HUES48 (cell line): ENCODE results near the gene TUT1.

Experiments used
- H3K27ac ChIP-seq: one replicate; pipeline ENCODE4 v1.7.0; 2013; ENCODE audit warnings: low read depth, low read length, inconsistent platforms
- H3K27me3 ChIP-seq: 2 replicates; pipeline ENCODE4 v1.6.1; 2013; ENCODE audit warnings: mild to moderate bottlenecking, low read length; ENCODE audit not compliant: control insufficient read depth, insufficient read depth
- H3K36me3 ChIP-seq: 2 replicates; pipeline ENCODE4 v1.6.1; 2013; ENCODE audit warnings: low read length; ENCODE audit not compliant: control insufficient read depth, insufficient read depth
- H3K4me1 ChIP-seq: 2 replicates; pipeline ENCODE4 v1.6.1; 2013; ENCODE audit warnings: mild to moderate bottlenecking, low read length; ENCODE audit not compliant: control insufficient read depth, insufficient read depth
- H3K4me3 ChIP-seq: 2 replicates; pipeline ENCODE4 v1.5.1; 2013; ENCODE audit warnings: mild to moderate bottlenecking, low read depth, low read length
- H3K9ac ChIP-seq: 2 replicates; pipeline ENCODE4 v1.6.1; 2013; ENCODE audit warnings: mild to moderate bottlenecking, low read depth, low read length, moderate library complexity
- H3K9me3 ChIP-seq: 2 replicates; pipeline ENCODE4 v1.6.1; 2013; ENCODE audit warnings: low read length; ENCODE audit not compliant: control insufficient read depth, insufficient read depth

TUT1 gene

GRCh38 chr11:62613291-62613778 is 22.0 kb upstream of the TUT1 start:
- Histone ChIP-seq H3K4me3 (peak overlapping the region; percentile 72; the same call in 1 of the 2 replicates), H3K9ac (no peak overlapping the region), H3K36me3 (peaks cover 5% of the 10 kb centered on the region; the same call in 1 of the 2 replicates), H3K27ac (peak overlapping the region; percentile 27), H3K27me3 (no peaks in the 10 kb centered on the region; the same call in 1 of the 2 replicates), H3K9me3 (no peaks in the 10 kb centered on the region), H3K4me1 (peaks cover 6% of the 10 kb centered on the region; the same call in 1 of the 2 replicates)

- H3K36me3 ChIP-seq, result peaks cover 5% of the 10 kb centered on the region; the same call in 1 of the 2 replicates
- peak within 1 kb of the TSS; percentile 27 for H3K27ac ChIP-seq
- no peak within 1 kb of the TSS for H3K9ac ChIP-seq
- H3K4me1 ChIP-seq, result peaks cover 6% of the 10 kb centered on the region; the same call in 1 of the 2 replicates
- H3K9me3 ChIP-seq, result no peaks in the 10 kb centered on the region
- no peaks in the 10 kb centered on the region; the same call in 1 of the 2 replicates for H3K27me3 ChIP-seq
- H3K4me3 ChIP-seq, result peak within 1 kb of the TSS; percentile 72
Measured at GRCh38 chr11:62612366-62613290, 21.3 kb upstream of the TUT1 start, which contains the start of the genes EML3 and ROM1. Gene EML3, minus strand, starts transcription at chr11:62612775. Its CDS starts 318 bp downstream, at chr11:62612457. Gene ROM1, plus strand, starts transcription at chr11:62613257. Its CDS starts 25 bp downstream, at chr11:62613282.

GRCh38 chr11:62611705-62612365 is 20.5 kb upstream of the TUT1 start:
- Histone ChIP-seq H3K4me1 (peaks cover 10% of the 10 kb centered on the region; the same call in 1 of the 2 replicates), H3K4me3 (peak overlapping the region; percentile 72), H3K9ac (no peak overlapping the region), H3K36me3 (no peaks in the 10 kb centered on the region), H3K27ac (peak overlapping the region; percentile 27), H3K27me3 (no peaks in the 10 kb centered on the region; the same call in 1 of the 2 replicates), H3K9me3 (no peaks in the 10 kb centered on the region)

- Histone ChIP-seq H3K9ac (no peak overlapping the region), H3K4me3 (peak overlapping the region; percentile 72), H3K4me1 (peaks cover 10% of the 10 kb centered on the region; the same call in 1 of the 2 replicates), H3K36me3 (no peaks in the 10 kb centered on the region), H3K9me3 (no peaks in the 10 kb centered on the region), H3K27me3 (no peaks in the 10 kb centered on the region; the same call in 1 of the 2 replicates), H3K27ac (no peak overlapping the region)
Measured at GRCh38 chr11:62610814-62611704, 19.7 kb upstream of the TUT1 start.

- Histone ChIP-seq H3K4me3 (no peak overlapping the region), H3K36me3 (no peaks in the 10 kb centered on the region), H3K4me1 (peaks cover 10% of the 10 kb centered on the region; the same call in 1 of the 2 replicates), H3K9me3 (no peaks in the 10 kb centered on the region), H3K27me3 (no peaks in the 10 kb centered on the region; the same call in 1 of the 2 replicates), H3K27ac (no peak overlapping the region), H3K9ac (no peak overlapping the region)
Measured at GRCh38 chr11:62610403-62610802, 19.1 kb upstream of the TUT1 start.

- H3K4me1 ChIP-seq, result peaks cover 10% of the 10 kb centered on the region; the same call in 1 of the 2 replicates
- no peak overlapping the region for H3K9ac ChIP-seq
- H3K36me3 ChIP-seq, result no peaks in the 10 kb centered on the region
- no peak overlapping the region for H3K27ac ChIP-seq
- H3K27me3 ChIP-seq, result peaks cover 4% of the 10 kb centered on the region
- H3K9me3 ChIP-seq, result no peaks in the 10 kb centered on the region
- no peak overlapping the region for H3K4me3 ChIP-seq
Measured at GRCh38 chr11:62608776-62609175, 17.5 kb upstream of the TUT1 start.

- no peak overlapping the region for H3K27ac ChIP-seq
- H3K4me1 ChIP-seq, result peaks cover 14% of the 10 kb centered on the region
- H3K4me3 ChIP-seq, result no peak overlapping the region
- peaks cover 15% of the 10 kb centered on the region for H3K27me3 ChIP-seq
- no peaks in the 10 kb centered on the region for H3K9me3 ChIP-seq
- H3K36me3 ChIP-seq, result no peaks in the 10 kb centered on the region
- no peak overlapping the region for H3K9ac ChIP-seq
Measured at GRCh38 chr11:62607714-62608113, 16.4 kb upstream of the TUT1 start.

GRCh38 chr11:62605902-62606301 is 14.6 kb upstream of the TUT1 start:
- Histone ChIP-seq H3K9ac (no peak overlapping the region), H3K9me3 (no peaks in the 10 kb centered on the region), H3K36me3 (no peaks in the 10 kb centered on the region)

GRCh38 chr11:62605467-62605866 is 14.1 kb upstream of the TUT1 start:
- no peak overlapping the region for H3K4me3 ChIP-seq
- H3K9me3 ChIP-seq, result no peaks in the 10 kb centered on the region
- peaks cover 17% of the 10 kb centered on the region for H3K27me3 ChIP-seq
- H3K9ac ChIP-seq, result no peak overlapping the region
- H3K4me1 ChIP-seq, result peaks cover 8% of the 10 kb centered on the region
- H3K27ac ChIP-seq, result no peak overlapping the region
- no peaks in the 10 kb centered on the region for H3K36me3 ChIP-seq

More at GRCh38 chr11:62605902-62606301, 14.6 kb upstream of the TUT1 start:
- H3K4me3 ChIP-seq, result no peak overlapping the region
- peaks cover 17% of the 10 kb centered on the region for H3K27me3 ChIP-seq
- H3K27ac ChIP-seq, result no peak overlapping the region
- H3K4me1 ChIP-seq, result peaks cover 8% of the 10 kb centered on the region
